SH-SY5Y (cell line): ENCODE results near the gene ACOXL.

ENCODE experiments used
- GATA2 ChIP-seq: IDR thresholded peaks from 2 replicates; pipeline ENCODE4 v1.6.1; 2011; ENCODE audit warnings: mild to moderate bottlenecking, low read depth, low read length
- GATA3 ChIP-seq: IDR thresholded peaks from 2 replicates; pipeline ENCODE4 v1.6.1; 2011; ENCODE audit warnings: low read depth, mild to moderate bottlenecking, low read length, moderate library complexity

DNA sequence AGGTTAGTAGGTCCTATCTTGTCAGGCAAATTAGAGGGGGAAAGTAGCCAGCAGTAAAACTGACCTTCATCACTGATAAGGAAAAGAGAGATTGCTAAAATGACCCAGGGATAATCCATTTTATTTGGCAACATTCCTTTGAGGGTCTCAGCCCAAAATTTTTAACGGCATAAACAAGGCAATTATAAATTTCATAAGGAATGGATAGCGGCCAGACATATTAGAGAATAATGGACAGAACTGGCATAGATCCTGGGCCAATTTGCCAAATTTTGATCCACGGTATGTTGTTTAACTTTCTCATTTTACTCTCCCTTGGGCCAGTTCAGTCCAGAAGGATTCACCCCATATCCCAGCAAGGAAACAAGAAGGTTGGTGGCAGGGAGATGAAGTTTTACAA lies 217.9 kb downstream of the ACOXL start:
- TF ChIP-seq GATA2 = no peak
- TF ChIP-seq GATA3 = no peak
